GM12864 (cell line): Measurements from ENCODE around the gene NFIB.

ENCODE experiments used
- DNase-seq: peaks from one replicate; pipeline ENCODE4 v3.0.0-alpha.2; 2011; ENCODE audit warnings: low read depth
- H3K4me3 ChIP-seq: 2 replicates; pipeline ENCODE4 v1.5.1; 2011; ENCODE audit warnings: mild to moderate bottlenecking, low read depth, low read length, control low read depth
- CTCF ChIP-seq: IDR thresholded peaks from 2 replicates; pipeline ENCODE4 v1.5.1; 2011; ENCODE audit warnings: low read depth, mild to moderate bottlenecking, moderate library complexity, low read length, control low read depth, inconsistent platforms; ENCODE audit errors: missing control alignments

The NFIB gene

GRCh38 chr9:14313951-14314423 lies at the start of gene NFIB:
TSS of gene NFIB (minus strand) at chr9:14314141. CDS start at chr9:14313511, 630 bp downstream.
- no peak for DNase-seq
- TF ChIP-seq CTCF = no peak
- H3K4me3 ChIP-seq = peak within 1 kb of the TSS; percentile 29

GRCh38 chr9:14362175-14362574 lies 48.2 kb upstream of the NFIB start:
- DNase-seq = no peak
- TF ChIP-seq CTCF = no peak
- H3K4me3 ChIP-seq = no peak overlapping the region

- no peak overlapping the region for H3K4me3 ChIP-seq
- DNase-seq = no peak
- no peak for TF ChIP-seq CTCF
These were observed 47.1 kb upstream of the NFIB start for GRCh38 chr9:14361074-14361473.

- TF ChIP-seq CTCF = no peak
- no peak for DNase-seq
- no peak overlapping the region for H3K4me3 ChIP-seq
These were observed 44.6 kb upstream of the NFIB start for GRCh38 chr9:14358523-14358922.

- DNase-seq = no peak
- H3K4me3 ChIP-seq = no peak overlapping the region
- no peak for TF ChIP-seq CTCF
These were observed 42.7 kb upstream of the NFIB start for GRCh38 chr9:14356351-14357265.

GRCh38 chr9:14354201-14354600 lies 40.3 kb upstream of the NFIB start:
- H3K4me3 ChIP-seq = no peak overlapping the region
- no peak for TF ChIP-seq CTCF
- DNase-seq = no peak
